Eye (tissue), 1 donor: ENCODE data around the gene PLCD1.
"Not testable (repeated sequence)": the region's sequence is repeated elsewhere in the genome, so short reads cannot be mapped to it uniquely, and the experiment has no call there.

Source experiments
- DNase-seq: peaks from one replicate; pipeline ENCODE4 v3.0.0-alpha.2; 2015

Gene PLCD1

GRCh38 chr3:38029400-38030125 lies at the start of gene PLCD1:
TSS of gene PLCD1 (minus strand) at chr3:38029642. CDS start at chr3:38029539, 103 bp downstream.
- DNase-seq: peak; percentile 77

- not testable (repeated sequence) for DNase-seq
These were observed 47.6 kb upstream of the PLCD1 start for GRCh38 chr3:38077073-38077472.

- no peak for DNase-seq
These were observed 40.6 kb upstream of the PLCD1 start for GRCh38 chr3:38070013-38070412.

- DNase-seq: no peak
These were observed 38.2 kb upstream of the PLCD1 start for GRCh38 chr3:38067508-38068233.

- DNase-seq: not testable (repeated sequence)
These were observed 35.0 kb upstream of the PLCD1 start for GRCh38 chr3:38064453-38064852.

GRCh38 chr3:38062809-38063208 lies 33.4 kb upstream of the PLCD1 start:
- no peak for DNase-seq

- DNase-seq: no peak
These were observed 30.1 kb upstream of the PLCD1 start for GRCh38 chr3:38059591-38059990.

- DNase-seq: no peak
These were observed 29.7 kb upstream of the PLCD1 start for GRCh38 chr3:38059148-38059547.

GRCh38 chr3:38054499-38055001 lies 25.1 kb upstream of the PLCD1 start:
- no peak for DNase-seq

- DNase-seq: not testable (repeated sequence)
These were observed 24.5 kb upstream of the PLCD1 start for GRCh38 chr3:38053813-38054498.

GRCh38 chr3:38053286-38053685 lies 23.8 kb upstream of the PLCD1 start:
- not testable (repeated sequence) for DNase-seq

- no peak for DNase-seq
These were observed 21.7 kb upstream of the PLCD1 start for GRCh38 chr3:38051131-38051530.

- no peak for DNase-seq
These were observed 20.1 kb upstream of the PLCD1 start for GRCh38 chr3:38049358-38050126.

GRCh38 chr3:38047896-38048295 lies 18.5 kb upstream of the PLCD1 start:
- no peak for DNase-seq

- DNase-seq: no peak
These were observed 17.4 kb upstream of the PLCD1 start for GRCh38 chr3:38046821-38047220.

- no peak for DNase-seq
These were observed 16.6 kb upstream of the PLCD1 start for GRCh38 chr3:38046027-38046426.

- DNase-seq: no peak
These were observed 14.0 kb upstream of the PLCD1 start for GRCh38 chr3:38043486-38043885.

GRCh38 chr3:38040401-38040800 lies 11.0 kb upstream of the PLCD1 start:
- no peak for DNase-seq

GRCh38 chr3:38039899-38040261 lies 10.4 kb upstream of the PLCD1 start:
- DNase-seq: peak; percentile 46

- DNase-seq: peak; percentile 85
These were observed 9.9 kb upstream of the PLCD1 start, which contains the start of gene DLEC1 for GRCh38 chr3:38039101-38039898. TSS of gene DLEC1 (plus strand) at chr3:38039208. CDS start at chr3:38039226, 18 bp downstream.

GRCh38 chr3:38038447-38038911 lies 9.0 kb upstream of the PLCD1 start:
- no peak for DNase-seq

- DNase-seq: no peak
These were observed 7.5 kb upstream of the PLCD1 start for GRCh38 chr3:38036906-38037305.
